Colonic mucosa (tissue), 4 donors: Measurements from ENCODE around the gene MRTFB. TPM values are rescaled to one million over a fixed set of nuclear protein-coding genes. Genes with fewer than 3 reads are reported as not detected.

Experiments
- DNase-seq: peaks from one replicate; pipeline ENCODE4 v3.0.0-alpha.2; 2020
- H3K27ac ChIP-seq: fragments of 200-600 bp; one replicate; pipeline ENCODE4 v1.8.0; 2021
- H3K27me3 ChIP-seq: fragments of 200-600 bp; one replicate; pipeline ENCODE4 v1.8.0; 2021
- H3K36me3 ChIP-seq: fragments of 200-600 bp; one replicate; pipeline ENCODE4 v1.8.0; 2021
- H3K4me1 ChIP-seq: fragments of 200-600 bp; one replicate; pipeline ENCODE4 v1.8.0; 2021; ENCODE audit warnings: mild to moderate bottlenecking
- H3K4me3 ChIP-seq: fragments of 200-600 bp; one replicate; pipeline ENCODE4 v1.8.0; 2021
- H3K9ac ChIP-seq, 2 donors: one replicate each; pipeline ENCODE4 v1.7.0; 2013; ENCODE audit warnings: control low read depth in 2 of 2, low read depth in 2 of 2, low read length in 2 of 2
- H3K9me3 ChIP-seq: fragments of 200-600 bp; one replicate; pipeline ENCODE4 v1.8.0; 2021
- intact Hi-C: fragments of 100-400 bp; cut with DNase I; formaldehyde crosslinking; loops from one replicate; pipeline ENCODE4 v1.14.1; 2022
- total RNA-seq, 2 donors: library from RNA; stranded (reverse); fragmentation: NEBNext Ultra II Directional in 1 of 2; extraction: Animal tissue kit (Norgen Biotek cat#: 25700) in 1 of 2; gene quantifications; one replicate each; pipeline ENCODE4 v1.2.1, GENCODE V29; 2021
- TF ChIP-seq, protein P1 (sequence below): fragments of 200-600 bp; IDR thresholded peaks from one replicate; pipeline ENCODE4 v1.8.0; 2022; ENCODE audit warnings: antibody characterized with exemption, mild to moderate bottlenecking
- donor health status: healthy.
- donor health status: DM: no; HTN: no; CAD: no.
- donor health status: DM: no; HTN: no; CAD: no.

MRTFB gene
- total RNA-seq, 2 donors from 2014 or later = 31.4 to 40.3 TPM

DNA sequence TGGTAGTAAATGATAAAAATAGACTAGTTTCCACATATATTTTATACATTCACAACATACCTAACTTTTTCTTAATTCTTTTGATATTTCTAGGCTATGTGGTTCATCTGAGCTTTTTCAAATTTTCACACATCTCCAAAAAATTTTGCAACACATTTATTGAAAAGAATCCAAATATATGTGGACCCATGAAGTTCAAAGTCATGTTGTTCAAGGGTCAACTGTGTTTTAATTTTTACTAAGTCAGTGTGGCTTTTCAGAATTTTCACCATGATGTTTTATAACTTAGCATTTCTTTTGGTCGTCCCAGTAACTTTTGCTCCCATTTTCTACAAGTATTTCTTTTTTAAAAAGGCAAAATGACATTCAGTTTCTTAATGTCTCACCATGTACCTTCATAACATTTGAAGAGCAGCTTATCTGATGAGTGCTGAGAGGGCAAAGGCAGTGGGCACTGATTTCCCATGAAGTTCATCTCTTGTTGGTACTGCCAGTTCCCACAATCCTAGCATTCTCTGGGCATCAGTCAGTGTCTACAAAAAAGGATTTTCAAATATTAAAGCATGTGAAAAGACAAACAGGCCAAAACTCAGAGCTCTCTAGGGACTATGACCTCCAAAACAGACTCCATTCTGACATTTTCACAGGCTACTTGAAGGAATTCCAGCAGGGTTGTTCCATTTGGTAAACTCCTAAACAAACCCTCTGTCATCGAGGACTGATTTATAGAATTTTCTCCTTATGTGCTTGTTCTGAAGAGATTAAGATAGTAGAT, 80.3 kb downstream of the MRTFB start:
- H3K27ac ChIP-seq = no peak overlapping the region
- H3K9me3 ChIP-seq = no peaks in the 10 kb centered on the region
- no peak overlapping the region for H3K4me3 ChIP-seq
- H3K27me3 ChIP-seq = no peaks in the 10 kb centered on the region
- no peaks in the 10 kb centered on the region for H3K36me3 ChIP-seq
- TF ChIP-seq, protein P1, sequence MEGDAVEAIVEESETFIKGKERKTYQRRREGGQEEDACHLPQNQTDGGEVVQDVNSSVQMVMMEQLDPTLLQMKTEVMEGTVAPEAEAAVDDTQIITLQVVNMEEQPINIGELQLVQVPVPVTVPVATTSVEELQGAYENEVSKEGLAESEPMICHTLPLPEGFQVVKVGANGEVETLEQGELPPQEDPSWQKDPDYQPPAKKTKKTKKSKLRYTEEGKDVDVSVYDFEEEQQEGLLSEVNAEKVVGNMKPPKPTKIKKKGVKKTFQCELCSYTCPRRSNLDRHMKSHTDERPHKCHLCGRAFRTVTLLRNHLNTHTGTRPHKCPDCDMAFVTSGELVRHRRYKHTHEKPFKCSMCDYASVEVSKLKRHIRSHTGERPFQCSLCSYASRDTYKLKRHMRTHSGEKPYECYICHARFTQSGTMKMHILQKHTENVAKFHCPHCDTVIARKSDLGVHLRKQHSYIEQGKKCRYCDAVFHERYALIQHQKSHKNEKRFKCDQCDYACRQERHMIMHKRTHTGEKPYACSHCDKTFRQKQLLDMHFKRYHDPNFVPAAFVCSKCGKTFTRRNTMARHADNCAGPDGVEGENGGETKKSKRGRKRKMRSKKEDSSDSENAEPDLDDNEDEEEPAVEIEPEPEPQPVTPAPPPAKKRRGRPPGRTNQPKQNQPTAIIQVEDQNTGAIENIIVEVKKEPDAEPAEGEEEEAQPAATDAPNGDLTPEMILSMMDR = no peak
- DNase-seq = no peak
- intact Hi-C loops = no loop called here
- no peak overlapping the region for H3K9ac ChIP-seq
- H3K4me1 ChIP-seq = no peaks in the 10 kb centered on the region

DNA sequence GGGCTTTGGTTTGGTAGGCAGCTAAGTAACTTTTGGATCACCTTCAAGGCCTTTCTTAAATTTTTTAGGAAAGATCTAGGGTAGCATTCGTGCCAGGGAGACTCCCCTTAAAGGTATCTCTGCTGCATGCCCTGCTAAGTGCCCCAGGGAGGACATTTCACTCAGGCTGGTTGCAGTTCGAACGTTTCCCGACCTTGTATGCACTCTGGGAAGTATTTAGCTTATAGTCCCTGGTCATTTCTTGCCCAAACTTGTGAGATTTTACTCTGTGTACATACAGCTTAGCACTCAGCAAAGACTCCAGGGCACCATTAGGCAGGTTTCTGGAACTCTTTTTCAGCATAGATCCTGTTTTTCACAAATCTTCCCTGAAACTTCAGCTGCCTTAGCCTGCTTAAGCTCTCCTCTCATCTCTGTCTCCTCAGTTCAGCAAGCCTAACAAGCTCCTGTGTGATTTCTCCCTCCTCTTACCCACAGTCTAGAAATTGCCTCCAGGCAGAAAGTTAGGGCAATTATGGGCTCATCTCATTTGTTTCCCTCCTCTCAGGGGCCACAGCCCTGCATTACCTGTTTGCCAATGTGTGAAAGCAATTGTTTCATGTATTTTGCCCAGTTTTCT, 84.6 kb downstream of the MRTFB start:
- Histone ChIP-seq H3K36me3 (no peaks in the 10 kb centered on the region), H3K4me1 (no peaks in the 10 kb centered on the region), H3K27me3 (no peaks in the 10 kb centered on the region), H3K4me3 (no peak overlapping the region), H3K9me3 (no peaks in the 10 kb centered on the region), H3K27ac (no peak overlapping the region), H3K9ac (no peak overlapping the region)
- no peak for DNase-seq
- TF ChIP-seq, protein P1 = no peak
- intact Hi-C loops = no loop called here

DNA sequence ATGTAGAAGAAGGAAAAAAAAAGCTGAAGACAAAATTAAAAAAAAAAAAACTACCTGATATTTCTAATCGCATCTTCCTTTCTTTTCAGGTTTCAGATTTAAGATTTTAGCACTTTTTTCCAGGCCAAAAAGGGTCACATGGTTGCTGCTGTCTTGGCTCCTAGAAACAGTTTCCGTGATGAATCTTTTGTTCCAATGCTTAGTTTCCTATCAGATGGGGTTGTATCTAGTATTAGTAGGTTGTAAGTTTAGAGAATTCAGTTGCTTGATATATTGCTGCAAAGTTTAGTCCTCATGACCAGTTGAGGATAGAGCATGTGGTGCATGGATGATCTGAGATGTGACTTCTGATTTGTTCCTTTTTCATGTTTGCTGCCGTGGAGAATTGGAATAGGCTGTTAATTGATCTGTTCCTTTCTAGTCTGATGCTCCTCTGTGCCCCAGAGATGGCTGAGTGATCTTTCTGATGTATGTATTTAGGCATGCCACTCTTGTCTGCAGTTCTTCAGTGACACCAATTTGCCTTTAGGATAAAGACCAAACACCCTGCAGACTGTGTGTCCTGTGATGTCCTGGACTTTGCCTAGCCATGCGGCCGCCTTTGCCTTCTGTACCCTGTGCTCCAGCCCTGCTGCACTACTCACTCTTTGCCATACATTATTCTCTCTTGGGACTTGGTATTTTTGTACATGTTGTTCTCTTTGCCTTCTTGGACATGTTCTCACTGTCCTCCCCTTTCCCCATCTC, 94.0 kb downstream of the MRTFB start:
- TF ChIP-seq, protein P1 = no peak
- no peak overlapping the region for H3K27ac ChIP-seq
- no peak for DNase-seq

DNA sequence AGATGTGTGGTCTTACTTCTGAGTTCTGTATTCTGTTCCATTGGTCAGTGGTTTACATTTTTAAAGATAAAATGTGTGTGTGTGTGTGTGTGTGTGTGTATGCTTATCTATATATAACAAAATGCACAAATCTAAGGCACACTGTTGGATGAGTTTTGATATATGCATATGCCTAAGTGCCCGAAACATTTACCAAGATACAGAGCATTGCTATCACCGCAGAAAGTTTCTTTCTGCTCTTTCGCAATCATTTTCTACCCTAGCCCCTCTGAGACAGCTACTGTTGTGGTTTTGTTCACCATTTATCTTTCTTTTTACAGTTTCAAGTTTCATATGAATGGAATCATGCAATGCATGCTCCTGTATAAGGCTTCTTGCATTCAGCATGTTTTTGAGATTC, 97.0 kb downstream of the MRTFB start:
- TF ChIP-seq, protein P1 = no peak
- no peak overlapping the region for H3K4me3 ChIP-seq
- H3K9me3 ChIP-seq = no peaks in the 10 kb centered on the region
- no peaks in the 10 kb centered on the region for H3K36me3 ChIP-seq
- no peaks in the 10 kb centered on the region for H3K27me3 ChIP-seq
- intact Hi-C loops = no loop called here
- H3K27ac ChIP-seq = no peak overlapping the region
- H3K4me1 ChIP-seq = no peaks in the 10 kb centered on the region
- H3K9ac ChIP-seq = no peak overlapping the region
- DNase-seq = no peak

More for the DNA sequence above, 94.0 kb downstream of the MRTFB start:
- intact Hi-C loops = no loop called here
- Histone ChIP-seq H3K4me1 (no peaks in the 10 kb centered on the region), H3K9ac (no peak overlapping the region), H3K9me3 (no peaks in the 10 kb centered on the region), H3K27me3 (no peaks in the 10 kb centered on the region), H3K36me3 (no peaks in the 10 kb centered on the region), H3K4me3 (no peak overlapping the region)

DNA sequence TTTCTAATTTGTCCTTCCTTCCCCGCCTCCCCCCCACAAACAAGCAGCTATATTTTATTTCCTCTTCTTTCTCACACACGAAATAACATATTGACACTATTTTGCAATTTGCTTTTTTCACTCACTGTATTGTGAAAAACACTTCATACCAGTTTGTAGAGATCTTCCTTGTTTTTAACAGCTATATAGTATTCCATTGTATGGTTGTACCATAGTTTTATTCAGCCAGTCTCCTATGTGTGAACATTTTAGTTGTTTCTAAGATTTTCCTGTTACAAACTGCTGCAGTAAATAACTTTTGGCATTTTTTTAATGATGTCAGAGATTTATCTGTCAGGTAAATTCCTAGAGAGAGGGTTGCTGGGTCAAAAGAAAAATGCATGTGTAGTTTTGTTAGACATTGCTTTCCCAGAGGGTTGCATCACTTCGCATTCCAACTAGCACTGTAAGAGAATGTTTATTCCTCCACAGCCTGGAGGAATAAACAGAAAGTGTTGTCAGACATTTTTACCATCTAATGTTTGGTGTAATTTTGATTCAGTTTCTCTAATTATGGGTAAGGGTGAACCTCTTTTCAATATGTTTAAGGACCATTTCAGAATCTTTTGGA, 101.2 kb downstream of the MRTFB start:
- H3K4me1 ChIP-seq = no peaks in the 10 kb centered on the region
- no peaks in the 10 kb centered on the region for H3K27me3 ChIP-seq
- intact Hi-C loops = no loop called here
- no peak for DNase-seq
- H3K4me3 ChIP-seq = no peak overlapping the region
- no peaks in the 10 kb centered on the region for H3K9me3 ChIP-seq
- H3K27ac ChIP-seq = no peak overlapping the region
- TF ChIP-seq, protein P1 = no peak
- no peak overlapping the region for H3K9ac ChIP-seq
- H3K36me3 ChIP-seq = no peaks in the 10 kb centered on the region
